Endothelial cell of umbilical vein (primary cell): Measurements from ENCODE around the gene NFILZ.

Experiments used
- CTCF ChIP-seq, 2 donors: IDR thresholded peaks; 1 replicate in 1 of 2; 2 replicates in 1 of 2; pipeline ENCODE4 v1.5.1; 2011; ENCODE audit warnings: low read length in 2 of 2, mild to moderate bottlenecking in 2 of 2, moderate library complexity in 2 of 2, control low read depth in 1 of 2, inconsistent platforms in 1 of 2, low read depth in 1 of 2; ENCODE audit not compliant: insufficient read depth in 1 of 2; ENCODE audit errors: extremely low read depth in 1 of 2
- EZH2 ChIP-seq: IDR thresholded peaks from 2 replicates; pipeline ENCODE4 v1.6.1; 2012; ENCODE audit warnings: borderline replicate concordance, low read depth, mild to moderate bottlenecking, moderate library complexity, low read length, inconsistent platforms; ENCODE audit not compliant: severe bottlenecking
- FOS ChIP-seq: IDR thresholded peaks from 2 replicates; pipeline ENCODE4 v1.6.1; 2011; ENCODE audit warnings: mild to moderate bottlenecking, low read length, moderate library complexity, borderline replicate concordance; ENCODE audit not compliant: insufficient read depth
- GATA2 ChIP-seq: IDR thresholded peaks from 2 replicates; pipeline ENCODE4 v1.7.0; 2011; ENCODE audit warnings: low read depth, mild to moderate bottlenecking, moderate library complexity, mixed read lengths, low read length; ENCODE audit not compliant: insufficient read length, insufficient read depth
- JUN ChIP-seq: IDR thresholded peaks from 2 replicates; pipeline ENCODE4 v1.6.1; 2011; ENCODE audit warnings: borderline replicate concordance, low read depth; ENCODE audit not compliant: insufficient read length, insufficient read depth
- MAX ChIP-seq: IDR thresholded peaks from 2 replicates; pipeline ENCODE4 v1.6.1; 2011; ENCODE audit not compliant: insufficient read depth, insufficient read length
- MYC ChIP-seq: IDR thresholded peaks from one replicate; pipeline ENCODE4 v1.6.1; 2011; ENCODE audit warnings: mild to moderate bottlenecking, low read depth, low read length
- POLR2A ChIP-seq: IDR thresholded peaks from 2 replicates; pipeline ENCODE4 v1.6.1; 2012; ENCODE audit warnings: low read depth, mild to moderate bottlenecking, control low read depth, low read length
- POLR2AphosphoS5 ChIP-seq: IDR thresholded peaks from 2 replicates; pipeline ENCODE4 v1.6.1; 2012; ENCODE audit warnings: low read depth, mild to moderate bottlenecking, control low read depth, low read length, moderate library complexity; ENCODE audit not compliant: insufficient read depth

GRCh38 chr19:8592231-8593009 lies 38.0 kb upstream of the NFILZ start:
- TF ChIP-seq EZH2 (no peak), CTCF (IDR thresholded peaks at IDR 0.05; ENCODE audit: extremely low read depth in 1 of 2, insufficient read depth in 1 of 2, low read depth in 1 of 2, low read length in 2 of 2) (no peak), POLR2A (peak; percentile 38), GATA2 (no peak), MAX (no peak), FOS (no peak), POLR2AphosphoS5 (no peak), JUN (no peak), MYC (no peak)
